ENCODE data around the gene OCA2.

OCA2 gene

GRCh38 chr15:28018291-28019044, 80.6 kb downstream of the OCA2 start:
- TF ChIP-seq EGR1 (IDR thresholded peaks at IDR 0.05) (no peak), CEBPB (IDR thresholded peaks at IDR 0.05) (no peak), TEAD4 (IDR thresholded peaks at IDR 0.05) (no peak), CREB1 (IDR thresholded peaks at IDR 0.05; ENCODE audit: low read depth) (no peak), NFIC (IDR thresholded peaks at IDR 0.05) (no peak)

DNA sequence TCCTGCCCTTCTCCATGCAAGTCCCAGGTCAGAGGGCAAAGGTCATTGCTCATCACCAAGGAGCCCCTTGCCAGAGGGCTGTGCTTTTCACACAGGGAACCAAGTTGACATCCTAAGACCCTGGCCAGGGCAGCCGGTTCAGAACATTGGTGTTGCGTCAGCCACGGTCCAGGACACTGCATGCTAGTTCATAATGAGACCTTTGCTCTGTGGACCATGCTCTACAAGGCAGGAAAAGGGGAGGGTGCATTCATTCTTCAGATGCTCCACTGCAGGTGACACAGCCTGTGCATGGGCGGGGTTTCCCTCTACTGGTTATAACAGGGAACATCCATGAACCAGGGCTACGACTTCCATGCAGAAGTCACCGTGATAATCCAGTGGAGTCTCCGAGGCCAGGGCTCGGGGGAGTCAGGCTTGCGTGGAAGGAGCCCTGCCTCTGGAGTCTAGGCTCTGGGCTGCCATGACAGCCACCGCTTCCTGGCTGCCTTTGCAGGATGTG, 81.6 kb downstream of the OCA2 start:
- TF ChIP-seq TEAD4 (IDR thresholded peaks at IDR 0.05) (no peak), TAF1 (IDR thresholded peaks at IDR 0.05; ENCODE audit: low read depth) (no peak), EP300 (IDR thresholded peaks at IDR 0.05; ENCODE audit: borderline replicate concordance) (no peak), EGR1 (IDR thresholded peaks at IDR 0.05) (no peak), YY1 (IDR thresholded peaks at IDR 0.05; ENCODE audit: low read depth) (no peak), ZBTB7A (IDR thresholded peaks at IDR 0.05; ENCODE audit: low read depth) (no peak), CREB1 (IDR thresholded peaks at IDR 0.05; ENCODE audit: low read depth) (no peak), TCF12 (IDR thresholded peaks at IDR 0.05; ENCODE audit: low read depth) (no peak), CEBPB (IDR thresholded peaks at IDR 0.05) (no peak), NFIC (IDR thresholded peaks at IDR 0.05) (no peak), RAD21 (IDR thresholded peaks at IDR 0.05; ENCODE audit: low read depth) (no peak; the same call in 1 of the 2 replicates), FOXM1 (IDR thresholded peaks at IDR 0.05; ENCODE audit: borderline replicate concordance, low read depth) (no peak)
- TF ChIP-seq, protein P1, sequence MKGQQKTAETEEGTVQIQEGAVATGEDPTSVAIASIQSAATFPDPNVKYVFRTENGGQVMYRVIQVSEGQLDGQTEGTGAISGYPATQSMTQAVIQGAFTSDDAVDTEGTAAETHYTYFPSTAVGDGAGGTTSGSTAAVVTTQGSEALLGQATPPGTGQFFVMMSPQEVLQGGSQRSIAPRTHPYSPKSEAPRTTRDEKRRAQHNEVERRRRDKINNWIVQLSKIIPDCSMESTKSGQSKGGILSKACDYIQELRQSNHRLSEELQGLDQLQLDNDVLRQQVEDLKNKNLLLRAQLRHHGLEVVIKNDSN (IDR thresholded peaks at IDR 0.05) = no peak
- TF ChIP-seq, protein P2, sequence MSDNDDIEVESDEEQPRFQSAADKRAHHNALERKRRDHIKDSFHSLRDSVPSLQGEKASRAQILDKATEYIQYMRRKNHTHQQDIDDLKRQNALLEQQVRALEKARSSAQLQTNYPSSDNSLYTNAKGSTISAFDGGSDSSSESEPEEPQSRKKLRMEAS (IDR thresholded peaks at IDR 0.05) = no peak
- TF ChIP-seq, protein P3, sequence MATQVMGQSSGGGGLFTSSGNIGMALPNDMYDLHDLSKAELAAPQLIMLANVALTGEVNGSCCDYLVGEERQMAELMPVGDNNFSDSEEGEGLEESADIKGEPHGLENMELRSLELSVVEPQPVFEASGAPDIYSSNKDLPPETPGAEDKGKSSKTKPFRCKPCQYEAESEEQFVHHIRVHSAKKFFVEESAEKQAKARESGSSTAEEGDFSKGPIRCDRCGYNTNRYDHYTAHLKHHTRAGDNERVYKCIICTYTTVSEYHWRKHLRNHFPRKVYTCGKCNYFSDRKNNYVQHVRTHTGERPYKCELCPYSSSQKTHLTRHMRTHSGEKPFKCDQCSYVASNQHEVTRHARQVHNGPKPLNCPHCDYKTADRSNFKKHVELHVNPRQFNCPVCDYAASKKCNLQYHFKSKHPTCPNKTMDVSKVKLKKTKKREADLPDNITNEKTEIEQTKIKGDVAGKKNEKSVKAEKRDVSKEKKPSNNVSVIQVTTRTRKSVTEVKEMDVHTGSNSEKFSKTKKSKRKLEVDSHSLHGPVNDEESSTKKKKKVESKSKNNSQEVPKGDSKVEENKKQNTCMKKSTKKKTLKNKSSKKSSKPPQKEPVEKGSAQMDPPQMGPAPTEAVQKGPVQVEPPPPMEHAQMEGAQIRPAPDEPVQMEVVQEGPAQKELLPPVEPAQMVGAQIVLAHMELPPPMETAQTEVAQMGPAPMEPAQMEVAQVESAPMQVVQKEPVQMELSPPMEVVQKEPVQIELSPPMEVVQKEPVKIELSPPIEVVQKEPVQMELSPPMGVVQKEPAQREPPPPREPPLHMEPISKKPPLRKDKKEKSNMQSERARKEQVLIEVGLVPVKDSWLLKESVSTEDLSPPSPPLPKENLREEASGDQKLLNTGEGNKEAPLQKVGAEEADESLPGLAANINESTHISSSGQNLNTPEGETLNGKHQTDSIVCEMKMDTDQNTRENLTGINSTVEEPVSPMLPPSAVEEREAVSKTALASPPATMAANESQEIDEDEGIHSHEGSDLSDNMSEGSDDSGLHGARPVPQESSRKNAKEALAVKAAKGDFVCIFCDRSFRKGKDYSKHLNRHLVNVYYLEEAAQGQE (IDR thresholded peaks at IDR 0.05; ENCODE audit: low read depth) = no peak

DNA sequence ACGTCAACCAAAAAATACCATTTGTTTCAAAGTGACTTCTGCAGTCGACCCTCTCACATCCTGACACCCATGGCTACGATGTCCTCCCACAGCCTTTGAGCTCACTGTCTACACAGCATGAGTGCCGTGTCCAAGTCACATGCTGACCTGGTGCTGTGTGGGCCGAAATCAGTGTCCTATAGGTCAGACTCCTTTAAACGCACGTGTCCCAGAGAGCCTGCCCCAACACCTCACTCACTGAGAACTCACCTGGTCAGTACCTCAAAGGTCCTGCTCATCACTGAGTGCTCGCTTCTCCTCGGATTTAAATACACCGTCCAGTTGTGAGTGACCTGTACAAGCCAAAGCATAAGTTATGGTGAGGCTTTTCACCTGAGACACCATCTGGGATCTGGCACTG, 83.3 kb downstream of the OCA2 start:
- TF ChIP-seq CEBPB (IDR thresholded peaks at IDR 0.05) (no peak), RAD21 (IDR thresholded peaks at IDR 0.05; ENCODE audit: low read depth) (no peak), ZBTB7A (IDR thresholded peaks at IDR 0.05; ENCODE audit: low read depth) (no peak), NFIC (IDR thresholded peaks at IDR 0.05) (no peak), EGR1 (IDR thresholded peaks at IDR 0.05) (no peak), YY1 (IDR thresholded peaks at IDR 0.05; ENCODE audit: low read depth) (no peak), EP300 (IDR thresholded peaks at IDR 0.05; ENCODE audit: borderline replicate concordance) (no peak), CREB1 (IDR thresholded peaks at IDR 0.05; ENCODE audit: low read depth) (no peak), TAF1 (IDR thresholded peaks at IDR 0.05; ENCODE audit: low read depth) (no peak), TCF12 (IDR thresholded peaks at IDR 0.05; ENCODE audit: low read depth) (no peak), FOXM1 (IDR thresholded peaks at IDR 0.05; ENCODE audit: borderline replicate concordance, low read depth) (no peak), TEAD4 (IDR thresholded peaks at IDR 0.05) (no peak)
- TF ChIP-seq, protein P3 (IDR thresholded peaks at IDR 0.05; ENCODE audit: low read depth) = no peak
- TF ChIP-seq, protein P1 (IDR thresholded peaks at IDR 0.05) = no peak
- TF ChIP-seq, protein P2 (IDR thresholded peaks at IDR 0.05) = no peak

DNA sequence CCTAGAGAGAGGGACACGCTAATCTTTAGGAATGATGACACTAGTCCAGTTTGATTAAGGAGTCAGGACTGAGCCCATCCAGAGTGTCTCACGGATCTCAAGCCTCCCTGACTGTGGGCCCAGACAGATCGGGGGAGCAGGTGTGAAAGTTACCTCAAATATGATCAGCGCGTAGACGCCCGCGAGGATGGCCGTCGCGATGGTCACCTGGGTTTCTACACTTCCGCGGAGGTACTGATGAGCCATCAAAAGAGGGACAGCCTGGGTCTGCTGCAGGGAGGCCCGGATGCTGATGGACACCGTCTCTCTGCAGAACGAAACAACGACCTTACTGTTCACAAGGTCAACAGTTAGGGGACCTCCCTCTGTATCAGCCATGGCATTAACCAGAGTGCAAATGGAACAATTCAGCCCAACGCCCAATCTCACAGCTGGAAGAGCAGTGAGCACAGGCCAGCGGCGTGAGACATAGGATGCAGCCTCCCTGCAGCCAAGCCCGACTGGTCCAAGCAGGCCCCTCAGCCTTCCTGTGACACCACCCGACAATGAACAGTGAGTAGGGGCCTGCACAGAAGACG, 84.4 kb downstream of the OCA2 start:
- TF ChIP-seq ZBTB7A (IDR thresholded peaks at IDR 0.05; ENCODE audit: low read depth) = no peak
- TF ChIP-seq TEAD4 (IDR thresholded peaks at IDR 0.05) = no peak
- TF ChIP-seq TCF12 (IDR thresholded peaks at IDR 0.05; ENCODE audit: low read depth) = no peak

- TF ChIP-seq EP300 (IDR thresholded peaks at IDR 0.05; ENCODE audit: borderline replicate concordance) (no peak), FOXM1 (IDR thresholded peaks at IDR 0.05; ENCODE audit: borderline replicate concordance, low read depth) (no peak), CREB1 (IDR thresholded peaks at IDR 0.05; ENCODE audit: low read depth) (no peak), TAF1 (IDR thresholded peaks at IDR 0.05; ENCODE audit: low read depth) (no peak)
Measured at GRCh38 chr15:28013976-28014375, 85.1 kb downstream of the OCA2 start.

GRCh38 chr15:28013480-28013879, 85.6 kb downstream of the OCA2 start:
- TF ChIP-seq CREB1 (IDR thresholded peaks at IDR 0.05; ENCODE audit: low read depth) = no peak
- TF ChIP-seq, protein P1 (IDR thresholded peaks at IDR 0.05) = no peak
- TF ChIP-seq TCF12 (IDR thresholded peaks at IDR 0.05; ENCODE audit: low read depth) = no peak
- no peak for TF ChIP-seq NFIC (IDR thresholded peaks at IDR 0.05)
- TF ChIP-seq FOXM1 (IDR thresholded peaks at IDR 0.05; ENCODE audit: borderline replicate concordance, low read depth) = no peak
- TF ChIP-seq, protein P2 (IDR thresholded peaks at IDR 0.05) = no peak
- TF ChIP-seq TAF1 (IDR thresholded peaks at IDR 0.05; ENCODE audit: low read depth) = no peak
